HUES6 (cell line): ENCODE data around the gene USP22.

Experiments used
- H3K27ac ChIP-seq: 2 replicates; pipeline ENCODE4 v1.7.0; 2013; ENCODE audit warnings: low read depth, mild to moderate bottlenecking, low read length, inconsistent platforms
- H3K27me3 ChIP-seq: 2 replicates; pipeline ENCODE4 v1.6.1; 2013; ENCODE audit warnings: low read length; ENCODE audit not compliant: control insufficient read depth, insufficient read depth
- H3K36me3 ChIP-seq: 2 replicates; pipeline ENCODE4 v1.6.1; 2013; ENCODE audit warnings: low read length; ENCODE audit not compliant: control insufficient read depth, insufficient read depth
- H3K4me1 ChIP-seq: 2 replicates; pipeline ENCODE4 v1.6.1; 2013; ENCODE audit warnings: low read length; ENCODE audit not compliant: control insufficient read depth, insufficient read depth
- H3K4me3 ChIP-seq: 2 replicates; pipeline ENCODE4 v1.5.1; 2013; ENCODE audit warnings: low read depth, low read length
- H3K9ac ChIP-seq: one replicate; pipeline ENCODE4 v1.6.1; 2013; ENCODE audit warnings: mild to moderate bottlenecking, low read length
- H3K9me3 ChIP-seq: 2 replicates; pipeline ENCODE4 v1.6.1; 2013; ENCODE audit warnings: low read depth, low read length; ENCODE audit not compliant: control insufficient read depth, insufficient read depth

USP22 gene

DNA sequence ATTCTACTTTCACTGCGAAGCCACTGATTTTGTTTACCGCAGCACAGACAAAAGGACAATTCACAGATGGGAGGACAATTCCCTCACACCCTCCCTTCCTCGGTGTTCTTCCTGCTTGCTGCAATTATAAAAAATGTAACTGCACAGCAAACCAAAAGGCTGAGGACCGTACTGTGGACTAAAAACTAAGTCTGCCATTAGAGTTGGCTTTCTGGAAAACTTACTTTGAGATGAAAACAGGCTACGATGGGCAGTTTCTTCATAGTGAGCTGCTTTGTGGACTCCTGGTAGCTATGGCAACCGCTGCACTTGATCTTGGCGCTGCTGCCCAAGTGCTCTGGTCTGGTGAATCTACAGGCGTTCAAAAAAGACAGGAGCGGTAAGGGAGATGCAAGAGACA is 35.2 kb downstream of the USP22 start:
- Histone ChIP-seq H3K9me3 (no peaks in the 10 kb centered on the region), H3K36me3 (peaks cover 100% of the 10 kb centered on the region), H3K27ac (no peak overlapping the region), H3K4me3 (no peak overlapping the region), H3K9ac (no peak overlapping the region), H3K4me1 (no peaks in the 10 kb centered on the region), H3K27me3 (no peaks in the 10 kb centered on the region)

GRCh38 chr17:21005803-21006202 is 37.0 kb downstream of the USP22 start:
- Histone ChIP-seq H3K36me3 (peaks cover 99% of the 10 kb centered on the region), H3K27ac (no peak overlapping the region)

DNA sequence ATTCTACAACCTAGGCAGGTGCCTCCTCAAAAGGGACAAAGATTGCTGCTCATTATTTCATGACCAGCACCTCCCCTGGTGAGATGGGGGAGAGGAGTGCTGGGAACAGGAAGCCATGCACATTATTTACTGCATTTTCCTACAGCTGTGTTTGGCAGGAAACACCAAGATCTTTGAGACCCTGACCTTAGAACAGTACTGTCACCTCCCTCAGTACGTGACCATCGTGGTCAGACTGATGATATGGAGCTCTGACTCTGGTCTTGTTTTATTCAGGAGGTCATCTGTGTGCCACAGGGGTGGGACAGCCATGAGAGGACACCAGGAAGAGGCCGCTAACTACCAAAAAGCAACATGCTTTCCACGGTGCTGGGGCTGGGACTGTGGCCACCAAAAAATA is 37.4 kb downstream of the USP22 start:
- Histone ChIP-seq H3K9me3 (no peaks in the 10 kb centered on the region), H3K27ac (no peak overlapping the region), H3K4me1 (no peaks in the 10 kb centered on the region), H3K4me3 (no peak overlapping the region), H3K27me3 (no peaks in the 10 kb centered on the region), H3K36me3 (peaks cover 99% of the 10 kb centered on the region), H3K9ac (no peak overlapping the region)

More at GRCh38 chr17:21005803-21006202, 37.0 kb downstream of the USP22 start:
- no peaks in the 10 kb centered on the region for H3K9me3 ChIP-seq
- no peaks in the 10 kb centered on the region for H3K4me1 ChIP-seq
- no peak overlapping the region for H3K4me3 ChIP-seq
- no peak overlapping the region for H3K9ac ChIP-seq
- H3K27me3 ChIP-seq = no peaks in the 10 kb centered on the region

GRCh38 chr17:21004016-21004930 is 38.5 kb downstream of the USP22 start:
- no peaks in the 10 kb centered on the region for H3K27me3 ChIP-seq
- no peak overlapping the region for H3K27ac ChIP-seq
- H3K9ac ChIP-seq = no peak overlapping the region
- no peaks in the 10 kb centered on the region for H3K9me3 ChIP-seq
- no peak overlapping the region for H3K4me3 ChIP-seq
- H3K36me3 ChIP-seq = peaks cover 99% of the 10 kb centered on the region
- H3K4me1 ChIP-seq = no peaks in the 10 kb centered on the region

DNA sequence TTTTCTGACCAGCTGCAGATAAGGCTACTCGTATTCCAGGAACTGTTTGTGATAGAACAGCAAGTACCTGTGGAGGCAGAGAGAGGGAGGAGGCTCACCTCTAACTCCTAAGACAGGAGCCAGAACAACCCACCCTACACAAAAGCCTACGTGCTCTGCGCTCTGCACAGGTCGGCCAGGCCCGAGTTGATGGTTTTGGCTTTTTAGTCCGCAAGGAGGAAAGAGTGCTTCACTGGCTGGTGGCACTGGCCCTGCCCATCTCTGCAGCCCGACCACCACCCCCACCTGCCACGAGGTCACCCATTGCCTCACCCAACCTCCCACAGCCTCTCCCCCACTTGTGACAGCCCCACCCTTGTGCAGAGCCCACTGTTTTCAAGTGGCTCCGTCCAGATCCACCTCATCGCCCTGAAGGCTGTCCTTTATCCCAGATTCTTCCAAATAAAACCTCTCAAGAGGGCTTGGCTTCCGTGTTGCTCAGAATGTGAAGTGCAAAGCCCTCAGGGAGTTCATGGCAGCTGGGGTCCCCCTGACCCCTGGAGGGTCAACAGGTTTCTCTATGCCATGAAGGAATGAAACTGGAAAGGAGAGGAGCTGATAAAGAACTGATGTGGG is 39.7 kb downstream of the USP22 start:
- H3K9me3 ChIP-seq = no peaks in the 10 kb centered on the region

GRCh38 chr17:21002309-21003006 is 40.4 kb downstream of the USP22 start:
- Histone ChIP-seq H3K27me3 (no peaks in the 10 kb centered on the region), H3K9me3 (no peaks in the 10 kb centered on the region), H3K9ac (no peak overlapping the region), H3K36me3 (peaks cover 85% of the 10 kb centered on the region), H3K4me1 (no peaks in the 10 kb centered on the region), H3K27ac (no peak overlapping the region), H3K4me3 (no peak overlapping the region)

More for the DNA sequence above, 39.7 kb downstream of the USP22 start:
- Histone ChIP-seq H3K27me3 (no peaks in the 10 kb centered on the region), H3K36me3 (peaks cover 91% of the 10 kb centered on the region), H3K4me1 (no peaks in the 10 kb centered on the region), H3K4me3 (no peak overlapping the region), H3K27ac (no peak overlapping the region), H3K9ac (no peak overlapping the region)

- Histone ChIP-seq H3K9ac (no peak overlapping the region), H3K36me3 (peaks cover 78% of the 10 kb centered on the region), H3K27ac (no peak overlapping the region)
Measured at GRCh38 chr17:21001813-21002221, 41.0 kb downstream of the USP22 start.

DNA sequence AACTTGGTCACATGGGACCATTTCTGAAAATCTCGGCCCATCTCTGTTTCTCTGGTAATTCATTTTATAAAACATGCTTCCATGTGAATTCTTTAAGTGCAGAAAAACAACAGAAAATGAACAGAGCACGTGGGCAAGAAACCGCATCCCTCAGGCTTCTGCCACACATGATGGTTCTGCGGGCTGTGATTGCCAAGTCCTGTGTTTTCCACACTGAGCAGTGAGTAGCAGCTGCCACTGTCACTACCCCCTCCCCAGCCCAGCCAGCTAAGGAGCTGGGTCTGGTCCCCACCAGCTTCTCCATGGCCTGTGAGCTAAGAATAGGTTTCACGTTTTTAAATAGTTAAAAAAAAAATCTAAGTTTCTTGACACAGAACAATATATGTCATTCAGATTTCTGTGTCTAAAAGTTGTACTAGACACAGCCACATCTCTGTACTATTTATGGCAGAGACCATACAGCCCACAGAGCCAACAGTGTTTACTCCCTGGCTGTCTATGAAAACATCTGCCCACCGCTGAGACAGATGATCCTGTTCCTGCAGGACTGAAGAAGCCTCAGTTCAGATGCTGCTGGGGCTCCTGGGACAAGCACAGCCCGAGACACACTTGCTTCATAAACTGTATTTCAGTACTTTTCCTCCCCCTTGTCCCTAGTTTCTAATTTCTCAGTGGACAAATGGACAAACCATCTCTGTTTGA is 41.5 kb downstream of the USP22 start:
- Histone ChIP-seq H3K4me1 (no peaks in the 10 kb centered on the region), H3K27me3 (no peaks in the 10 kb centered on the region), H3K9me3 (no peaks in the 10 kb centered on the region), H3K27ac (no peak overlapping the region), H3K4me3 (no peak overlapping the region), H3K9ac (no peak overlapping the region), H3K36me3 (peaks cover 73% of the 10 kb centered on the region)

More at GRCh38 chr17:21001813-21002221, 41.0 kb downstream of the USP22 start:
- H3K4me3 ChIP-seq = no peak overlapping the region
- no peaks in the 10 kb centered on the region for H3K27me3 ChIP-seq
- H3K4me1 ChIP-seq = no peaks in the 10 kb centered on the region
- no peaks in the 10 kb centered on the region for H3K9me3 ChIP-seq

GRCh38 chr17:20999841-21000532 is 42.8 kb downstream of the USP22 start:
- H3K27me3 ChIP-seq = no peaks in the 10 kb centered on the region
- H3K9ac ChIP-seq = no peak overlapping the region
- H3K9me3 ChIP-seq = no peaks in the 10 kb centered on the region
- H3K36me3 ChIP-seq = peaks cover 60% of the 10 kb centered on the region
- H3K27ac ChIP-seq = no peak overlapping the region
- H3K4me3 ChIP-seq = no peak overlapping the region
- no peaks in the 10 kb centered on the region for H3K4me1 ChIP-seq

GRCh38 chr17:20999044-20999573 is 43.7 kb downstream of the USP22 start:
- peaks cover under 1% of the 10 kb centered on the region; the same call in 1 of the 2 replicates for H3K9me3 ChIP-seq
- no peaks in the 10 kb centered on the region for H3K4me1 ChIP-seq
- no peak overlapping the region for H3K4me3 ChIP-seq
- no peak overlapping the region for H3K9ac ChIP-seq
- H3K27ac ChIP-seq = no peak overlapping the region
- no peaks in the 10 kb centered on the region for H3K27me3 ChIP-seq
- H3K36me3 ChIP-seq = peaks cover 51% of the 10 kb centered on the region
